ENCODE data around the gene SHROOM3.
A peak's percentile ranks its signal among the peaks of the same experiment; 100 is the strongest.
"Not testable (repeated sequence)": the region's sequence is repeated elsewhere in the genome, so short reads cannot be mapped to it uniquely, and the experiment has no call there.

SHROOM3 gene

GRCh38 chr4:76723924-76724323 lies 288.9 kb downstream of the SHROOM3 start:
- DNase-seq (ENCODE audit: low spot score): no peak

GRCh38 chr4:76725039-76725438 lies 290.0 kb downstream of the SHROOM3 start:
- DNase-seq (ENCODE audit: low spot score): no peak

- DNase-seq (ENCODE audit: low spot score): no peak
These were observed 291.1 kb downstream of the SHROOM3 start for GRCh38 chr4:76726176-76726575.

- no peak for DNase-seq (ENCODE audit: low spot score)
These were observed 291.6 kb downstream of the SHROOM3 start for GRCh38 chr4:76726631-76727030.

- not testable (repeated sequence) for DNase-seq (ENCODE audit: low spot score)
These were observed 292.9 kb downstream of the SHROOM3 start for GRCh38 chr4:76727934-76728333.

GRCh38 chr4:76729460-76729859 lies 294.4 kb downstream of the SHROOM3 start:
- no peak for DNase-seq (ENCODE audit: low spot score)

- no peak for DNase-seq (ENCODE audit: low spot score)
These were observed 295.0 kb downstream of the SHROOM3 start for GRCh38 chr4:76729980-76730379.

GRCh38 chr4:76732246-76732645 lies 297.2 kb downstream of the SHROOM3 start:
- DNase-seq (ENCODE audit: low spot score): no peak

GRCh38 chr4:76733068-76733771 lies 298.2 kb downstream of the SHROOM3 start:
- DNase-seq (ENCODE audit: low spot score): no peak

GRCh38 chr4:76736414-76736813 lies 301.4 kb downstream of the SHROOM3 start:
- DNase-seq (ENCODE audit: low spot score): no peak

- no peak for DNase-seq (ENCODE audit: low spot score)
These were observed 302.2 kb downstream of the SHROOM3 start for GRCh38 chr4:76737180-76737579.

GRCh38 chr4:76737771-76738085 lies 302.7 kb downstream of the SHROOM3 start:
- no peak for DNase-seq (ENCODE audit: low spot score)

GRCh38 chr4:76738086-76738931 lies 303.3 kb downstream of the SHROOM3 start:
- peak; percentile 19 for DNase-seq (ENCODE audit: low spot score)

- no peak for DNase-seq (ENCODE audit: low spot score)
These were observed 305.2 kb downstream of the SHROOM3 start for GRCh38 chr4:76740192-76740591.

GRCh38 chr4:76740866-76741662 lies 306.0 kb downstream of the SHROOM3 start:
- DNase-seq (ENCODE audit: low spot score): no peak

- DNase-seq (ENCODE audit: low spot score): no peak
These were observed 306.6 kb downstream of the SHROOM3 start for GRCh38 chr4:76741663-76742020.

GRCh38 chr4:76744241-76744921 lies 309.4 kb downstream of the SHROOM3 start:
- DNase-seq (ENCODE audit: low spot score): no peak

- DNase-seq (ENCODE audit: low spot score): no peak
These were observed 310.2 kb downstream of the SHROOM3 start for GRCh38 chr4:76745240-76745639.

- DNase-seq (ENCODE audit: low spot score): no peak
These were observed 312.5 kb downstream of the SHROOM3 start for GRCh38 chr4:76747563-76747962.

- peak; percentile 66 for DNase-seq (ENCODE audit: low spot score)
These were observed 313.6 kb downstream of the SHROOM3 start for GRCh38 chr4:76748649-76749048.

GRCh38 chr4:76749355-76749754 lies 314.3 kb downstream of the SHROOM3 start:
- no peak for DNase-seq (ENCODE audit: low spot score)

GRCh38 chr4:76750716-76751115 lies 315.7 kb downstream of the SHROOM3 start:
- DNase-seq (ENCODE audit: low spot score): no peak

All from RKO (cell line).